ENCODE results near the gene NAMPT. TPM values are rescaled to one million over a fixed set of nuclear protein-coding genes. Genes with fewer than 3 reads are reported as not detected.
"Not testable (repeated sequence)": the region's sequence is repeated elsewhere in the genome, so short reads cannot be mapped to it uniquely, and the experiment has no call there.

NAMPT gene
- total RNA-seq, 6 experiments from 2014 or later = 118 to 726 (median 515) TPM

GRCh38 chr7:106329408-106329807, 44.6 kb upstream of the NAMPT start:
- TF ChIP-seq CTCF (IDR thresholded peaks at IDR 0.05) = no peak
- TF ChIP-seq POLR2A (IDR thresholded peaks at IDR 0.05) = no peak
- 0% methylated on average over 1 of the region's 1 CpG for WGBS (ENCODE audit: insufficient coverage, low coverage, low lambda C conversion rate, missing lambda C conversion rate)
- peaks cover 0 to 27% (median 5%) of the 10 kb centered on the region in 4 donors for H3K4me1 ChIP-seq
- H3K27ac ChIP-seq = peak overlapping the region in 1 of 3 donors; percentile 7
- H3K9me3 ChIP-seq = no peaks in the 10 kb centered on the region
- H3K27me3 ChIP-seq = no peaks in the 10 kb centered on the region
- no peaks in the 10 kb centered on the region for H3K36me3 ChIP-seq
- no peak overlapping the region for H3K4me3 ChIP-seq
- intact Hi-C loops (cut with DNase I) = no loop called here
- DNase-seq (no peak), ATAC-seq (no peak)

- WGBS (ENCODE audit: insufficient coverage, low coverage, low lambda C conversion rate, missing lambda C conversion rate) = 36% methylated on average over 11 of the region's 11 CpGs
- intact Hi-C loops (cut with DNase I) = no loop called here
- Histone ChIP-seq H3K9me3 (no peaks in the 10 kb centered on the region), H3K27me3 (no peaks in the 10 kb centered on the region), H3K4me1 (peaks cover 0 to 27% (median 5%) of the 10 kb centered on the region in 4 donors), H3K27ac (peak overlapping the region; percentile 68 to 89 (median 80)), H3K4me3 (peak overlapping the region in 2 of 3 donors; percentile 4 to 25), H3K36me3 (no peaks in the 10 kb centered on the region)
- TF ChIP-seq POLR2A (IDR thresholded peaks at IDR 0.05) (no peak), CTCF (IDR thresholded peaks at IDR 0.05) (no peak)
- ATAC-seq = peak; percentile 72 to 87 (median 86)
- peak in 2 of 3 donors; percentile 69 to 74 for DNase-seq
Measured at GRCh38 chr7:106327538-106328481, 43.0 kb upstream of the NAMPT start.

- ATAC-seq (peak; percentile 60 to 79 (median 68)), DNase-seq (no peak)
- WGBS (ENCODE audit: insufficient coverage, low coverage, low lambda C conversion rate, missing lambda C conversion rate) = 42% methylated on average over 7 of the region's 7 CpGs
- Histone ChIP-seq H3K4me1 (peaks cover 0 to 27% (median 5%) of the 10 kb centered on the region in 4 donors), H3K27me3 (no peaks in the 10 kb centered on the region), H3K27ac (peak overlapping the region; percentile 68 to 89 (median 80)), H3K4me3 (peak overlapping the region in 2 of 3 donors; percentile 4 to 25), H3K36me3 (no peaks in the 10 kb centered on the region), H3K9me3 (no peaks in the 10 kb centered on the region)
- no peak for TF ChIP-seq CTCF (IDR thresholded peaks at IDR 0.05)
- TF ChIP-seq POLR2A (IDR thresholded peaks at IDR 0.05) = no peak
- intact Hi-C loops (cut with DNase I) = no loop called here
Measured at GRCh38 chr7:106326594-106327537, 42.1 kb upstream of the NAMPT start.

GRCh38 chr7:106324509-106324908, 39.7 kb upstream of the NAMPT start:
- H3K27me3 ChIP-seq; ATAC-seq; H3K27ac ChIP-seq; H3K4me3 ChIP-seq; H3K36me3 ChIP-seq; DNase-seq; intact Hi-C loops (cut with DNase I); H3K9me3 ChIP-seq: not testable (repeated sequence)
- WGBS (ENCODE audit: insufficient coverage, low coverage, low lambda C conversion rate, missing lambda C conversion rate) = 100% methylated on average over 2 of the region's 2 CpGs
- H3K4me1 ChIP-seq = peaks cover 0 to 22% (median 5%) of the 10 kb centered on the region in 4 donors

GRCh38 chr7:106320254-106320770, 35.5 kb upstream of the NAMPT start:
- intact Hi-C loops (cut with DNase I); H3K4me3 ChIP-seq; H3K36me3 ChIP-seq; DNase-seq; ATAC-seq; H3K9me3 ChIP-seq; H3K27ac ChIP-seq; H3K27me3 ChIP-seq; H3K4me1 ChIP-seq: not testable (repeated sequence)
- 80% methylated on average over 3 of the region's 9 CpGs for WGBS (ENCODE audit: insufficient coverage, low coverage, low lambda C conversion rate, missing lambda C conversion rate)

Data from right lobe of liver (tissue), 6 donors.